ENCODE results near the gene XPO6. TPM values are rescaled to one million over a fixed set of nuclear protein-coding genes. Genes with fewer than 3 reads are reported as not detected.

Gene XPO6
- total RNA-seq, result 302 TPM
- 10 to 100 TPM; 60.4 to 79.6 (median 64.2) TPM for polyA plus RNA-seq

GRCh38 chr16:28211758-28212531 lies at the start of gene XPO6:
TSS of gene XPO6 (minus strand) at chr16:28211965. CDS start at chr16:28211368, 597 bp downstream.
- H3K27ac ChIP-seq (ENCODE audit: insufficient read depth, low read length, poor library complexity, severe bottlenecking), result peak within 1 kb of the TSS; percentile 80
- peak within 1 kb of the TSS; percentile 86 to 96 (median 94) for H3K4me3 Mint-ChIP-seq
- H3K4me3 ChIP-seq (ENCODE audit: low read depth, low read length), result peak within 1 kb of the TSS; percentile 93
- H3K4me1 ChIP-seq (ENCODE audit: control insufficient read depth, insufficient read depth, low read length, poor library complexity, severe bottlenecking), result peaks cover 42% of the 10 kb centered on the region
- peaks cover 0 to 3% (median 0%) of the 10 kb centered on the region in 7 donors for H3K9me3 Mint-ChIP-seq
- H3K9me3 ChIP-seq (ENCODE audit: control insufficient read depth in 2 of 2, low read length in 2 of 2), result no peaks in the 10 kb centered on the region
- DNase-seq (peak; percentile 96 to 97 (median 97)), ATAC-seq (ENCODE audit: low read depth in 2 of 2) (peak; percentile 85 to 87)
- H3K36me3 ChIP-seq (ENCODE audit: control insufficient read depth, insufficient read depth, low read length), result peaks cover 18% of the 10 kb centered on the region
- H3K27me3 ChIP-seq (ENCODE audit: control insufficient read depth, insufficient read depth, low read length), result no peaks in the 10 kb centered on the region
- H3K4me1 Mint-ChIP-seq, result peaks cover 6 to 36% (median 22%) of the 10 kb centered on the region in 4 donors
- H3K27me3 Mint-ChIP-seq, result no peaks in the 10 kb centered on the region
- peak within 1 kb of the TSS; percentile 83 to 94 (median 84) for H3K27ac Mint-ChIP-seq
- peaks cover 12% of the 10 kb centered on the region for H3K36me3 Mint-ChIP-seq

- H3K9me3 Mint-ChIP-seq, result peaks cover 0 to 4% (median 0%) of the 10 kb centered on the region in 7 donors
- no peak for ATAC-seq (ENCODE audit: low read depth in 2 of 2)
- no peak for DNase-seq
- no peaks in the 10 kb centered on the region for H3K9me3 ChIP-seq (ENCODE audit: control insufficient read depth in 2 of 2, low read length in 2 of 2)
- no peak overlapping the region for H3K27ac ChIP-seq (ENCODE audit: insufficient read depth, low read length, poor library complexity, severe bottlenecking)
- peaks cover 4% of the 10 kb centered on the region for H3K27me3 ChIP-seq (ENCODE audit: control insufficient read depth, insufficient read depth, low read length)
- no peak overlapping the region for H3K4me3 ChIP-seq (ENCODE audit: low read depth, low read length)
- H3K4me1 Mint-ChIP-seq, result peaks cover 3 to 21% (median 5%) of the 10 kb centered on the region in 4 donors
- H3K4me1 ChIP-seq (ENCODE audit: control insufficient read depth, insufficient read depth, low read length, poor library complexity, severe bottlenecking), result peaks cover 7% of the 10 kb centered on the region
- H3K4me3 Mint-ChIP-seq, result no peak overlapping the region
- no peaks in the 10 kb centered on the region for H3K36me3 ChIP-seq (ENCODE audit: control insufficient read depth, insufficient read depth, low read length)
- peaks cover 29% of the 10 kb centered on the region for H3K27me3 Mint-ChIP-seq
- peak overlapping the region in 1 of 3 donors; percentile 7 for H3K27ac Mint-ChIP-seq
- peaks cover 3% of the 10 kb centered on the region for H3K36me3 Mint-ChIP-seq
Observed at GRCh38 chr16:28260193-28260592, 48.4 kb upstream of the XPO6 start.

GRCh38 chr16:28259781-28260150 lies 48.0 kb upstream of the XPO6 start:
- Mint-ChIP-seq H3K4me1 (peaks cover 3 to 20% (median 5%) of the 10 kb centered on the region in 4 donors), H3K27me3 (peaks cover 27% of the 10 kb centered on the region), H3K36me3 (peaks cover 3% of the 10 kb centered on the region), H3K9me3 (peaks cover 0 to 4% (median 0%) of the 10 kb centered on the region in 7 donors), H3K4me3 (peak overlapping the region in 1 of 4 donors; percentile 50), H3K27ac (peak overlapping the region in 2 of 3 donors; percentile 40 to 60)
- Histone ChIP-seq H3K27ac (ENCODE audit: insufficient read depth, low read length, poor library complexity, severe bottlenecking) (no peak overlapping the region), H3K4me3 (ENCODE audit: low read depth, low read length) (no peak overlapping the region), H3K27me3 (ENCODE audit: control insufficient read depth, insufficient read depth, low read length) (peaks cover 4% of the 10 kb centered on the region), H3K9me3 (ENCODE audit: control insufficient read depth in 2 of 2, low read length in 2 of 2) (no peaks in the 10 kb centered on the region), H3K36me3 (ENCODE audit: control insufficient read depth, insufficient read depth, low read length) (no peaks in the 10 kb centered on the region), H3K4me1 (ENCODE audit: control insufficient read depth, insufficient read depth, low read length, poor library complexity, severe bottlenecking) (peaks cover 7% of the 10 kb centered on the region)
- no peak for ATAC-seq (ENCODE audit: low read depth in 2 of 2)
- no peak for DNase-seq

- Mint-ChIP-seq H3K4me1 (peaks cover 0 to 17% (median 5%) of the 10 kb centered on the region in 4 donors), H3K4me3 (peak overlapping the region in 1 of 4 donors; percentile 50), H3K9me3 (peaks cover 0 to 8% (median 0%) of the 10 kb centered on the region in 7 donors), H3K27ac (peak overlapping the region in 2 of 3 donors; percentile 40 to 60), H3K36me3 (peaks cover 3% of the 10 kb centered on the region), H3K27me3 (peaks cover 23% of the 10 kb centered on the region)
- peak in 1 of 3 donors; percentile 45 for DNase-seq
- ATAC-seq (ENCODE audit: low read depth in 2 of 2), result peak in 1 of 2 donors; percentile 64
- no peaks in the 10 kb centered on the region for H3K36me3 ChIP-seq (ENCODE audit: control insufficient read depth, insufficient read depth, low read length)
- H3K4me3 ChIP-seq (ENCODE audit: low read depth, low read length), result no peak overlapping the region
- peaks cover 7% of the 10 kb centered on the region for H3K4me1 ChIP-seq (ENCODE audit: control insufficient read depth, insufficient read depth, low read length, poor library complexity, severe bottlenecking)
- H3K27ac ChIP-seq (ENCODE audit: insufficient read depth, low read length, poor library complexity, severe bottlenecking), result no peak overlapping the region
- H3K27me3 ChIP-seq (ENCODE audit: control insufficient read depth, insufficient read depth, low read length), result no peaks in the 10 kb centered on the region
- no peaks in the 10 kb centered on the region for H3K9me3 ChIP-seq (ENCODE audit: control insufficient read depth in 2 of 2, low read length in 2 of 2)
Observed at GRCh38 chr16:28259091-28259780, 47.5 kb upstream of the XPO6 start.

GRCh38 chr16:28258567-28258966 lies 46.8 kb upstream of the XPO6 start:
- peaks cover 0 to 15% (median 5%) of the 10 kb centered on the region in 4 donors for H3K4me1 Mint-ChIP-seq
- no peak overlapping the region for H3K4me3 ChIP-seq (ENCODE audit: low read depth, low read length)
- ATAC-seq (ENCODE audit: low read depth in 2 of 2) (no peak), DNase-seq (no peak)
- no peaks in the 10 kb centered on the region for H3K9me3 ChIP-seq (ENCODE audit: control insufficient read depth in 2 of 2, low read length in 2 of 2)
- no peaks in the 10 kb centered on the region for H3K36me3 ChIP-seq (ENCODE audit: control insufficient read depth, insufficient read depth, low read length)
- H3K36me3 Mint-ChIP-seq, result peaks cover 3% of the 10 kb centered on the region
- H3K4me3 Mint-ChIP-seq, result no peak overlapping the region
- H3K27ac Mint-ChIP-seq, result no peak overlapping the region
- H3K27me3 Mint-ChIP-seq, result peaks cover 19% of the 10 kb centered on the region
- H3K4me1 ChIP-seq (ENCODE audit: control insufficient read depth, insufficient read depth, low read length, poor library complexity, severe bottlenecking), result peaks cover 7% of the 10 kb centered on the region
- H3K27me3 ChIP-seq (ENCODE audit: control insufficient read depth, insufficient read depth, low read length), result no peaks in the 10 kb centered on the region
- H3K9me3 Mint-ChIP-seq, result peaks cover 0 to 8% (median 0%) of the 10 kb centered on the region in 7 donors
- no peak overlapping the region for H3K27ac ChIP-seq (ENCODE audit: insufficient read depth, low read length, poor library complexity, severe bottlenecking)

- Mint-ChIP-seq H3K4me1 (peaks cover 0 to 12% (median 3%) of the 10 kb centered on the region in 4 donors), H3K4me3 (no peak overlapping the region), H3K27me3 (peaks cover 12% of the 10 kb centered on the region), H3K27ac (peak overlapping the region in 1 of 3 donors; percentile 25), H3K9me3 (peaks cover 0 to 8% (median 0%) of the 10 kb centered on the region in 7 donors), H3K36me3 (no peaks in the 10 kb centered on the region)
- DNase-seq (no peak), ATAC-seq (ENCODE audit: low read depth in 2 of 2) (no peak)
- H3K4me1 ChIP-seq (ENCODE audit: control insufficient read depth, insufficient read depth, low read length, poor library complexity, severe bottlenecking), result peaks cover 7% of the 10 kb centered on the region
- no peak overlapping the region for H3K4me3 ChIP-seq (ENCODE audit: low read depth, low read length)
- peaks cover 6 to 8% of the 10 kb centered on the region in 2 experiments for H3K9me3 ChIP-seq (ENCODE audit: control insufficient read depth in 2 of 2, low read length in 2 of 2)
- H3K36me3 ChIP-seq (ENCODE audit: control insufficient read depth, insufficient read depth, low read length), result no peaks in the 10 kb centered on the region
- no peaks in the 10 kb centered on the region for H3K27me3 ChIP-seq (ENCODE audit: control insufficient read depth, insufficient read depth, low read length)
- no peak overlapping the region for H3K27ac ChIP-seq (ENCODE audit: insufficient read depth, low read length, poor library complexity, severe bottlenecking)
Observed at GRCh38 chr16:28257256-28257655, 45.5 kb upstream of the XPO6 start.

GRCh38 chr16:28255838-28256237 lies 44.1 kb upstream of the XPO6 start:
- DNase-seq, result no peak
- Mint-ChIP-seq H3K9me3 (peaks cover 0 to 8% (median 0%) of the 10 kb centered on the region in 7 donors), H3K4me3 (no peak overlapping the region), H3K27me3 (peaks cover 12% of the 10 kb centered on the region), H3K27ac (no peak overlapping the region), H3K4me1 (peaks cover 0 to 12% (median 3%) of the 10 kb centered on the region in 4 donors), H3K36me3 (no peaks in the 10 kb centered on the region)
- Histone ChIP-seq H3K4me3 (ENCODE audit: low read depth, low read length) (no peak overlapping the region), H3K27me3 (ENCODE audit: control insufficient read depth, insufficient read depth, low read length) (no peaks in the 10 kb centered on the region), H3K9me3 (ENCODE audit: control insufficient read depth in 2 of 2, low read length in 2 of 2) (peaks cover 6 to 8% of the 10 kb centered on the region in 2 experiments), H3K27ac (ENCODE audit: insufficient read depth, low read length, poor library complexity, severe bottlenecking) (no peak overlapping the region), H3K4me1 (ENCODE audit: control insufficient read depth, insufficient read depth, low read length, poor library complexity, severe bottlenecking) (peaks cover 7% of the 10 kb centered on the region), H3K36me3 (ENCODE audit: control insufficient read depth, insufficient read depth, low read length) (no peaks in the 10 kb centered on the region)
- ATAC-seq (ENCODE audit: low read depth in 2 of 2), result no peak

All from CD4-positive, CD25-positive, alpha-beta regulatory T cell (primary cell).